GM12878 (cell line): ENCODE data around the gene SBNO1. TPM values are rescaled to one million over a fixed set of nuclear protein-coding genes. Genes with fewer than 3 reads are reported as not detected.

ENCODE experiments used
- ATAC-seq: fragments of 200-7000 bp; cut with Tn5 transposase; 3 replicates; pipeline ENCODE4 v1.9.1; 2020; ENCODE audit warnings: mild to moderate bottlenecking, moderate library complexity
- BruUV-seq: library from RNA; stranded (reverse); fragments of 400-500 nt; replicated peaks from 2 replicates; lab custom pipeline; 2021; lab: Mats Ljungman, UMichigan
- CTCF ChIA-PET: fragments of 300-600 bp; sonication (Branson Sonifier 250); formaldehyde crosslinking; extraction: SDS; loops from one replicate; lab custom pipeline; 2021; ENCODE audit warnings: inconsistent platforms; lab: Yijun Ruan, JAX
- POLR2A ChIA-PET: fragments of 350-600 bp; formaldehyde crosslinking; extraction: SDS; loops from one replicate; lab custom pipeline; 2021; ENCODE audit warnings: inconsistent platforms; lab: Charles Lee
- RAD21 ChIA-PET: fragments of 300-600 bp; sonication (Branson Sonifier 250); formaldehyde crosslinking; loops from one replicate; lab custom pipeline; 2023; ENCODE audit warnings: antibody characterized with exemption; ENCODE audit not compliant: unreplicated experiment; lab: Charles Lee
- SMC1A ChIA-PET: fragments of 300-600 bp; sonication (Branson Sonifier 250); formaldehyde crosslinking; loops from one replicate; lab custom pipeline; 2023; ENCODE audit not compliant: unreplicated experiment, uncharacterized antibody; lab: Charles Lee
- DNase-seq: peaks from one replicate; pipeline ENCODE4 v3.0.0-alpha.2; 2011; ENCODE audit warnings: low read depth, low spot score
- FAIRE-seq: peaks from 3 replicates; lab custom pipeline; 2011; peaks lifted over from hg19 to GRCh38; lab: Jason Lieb, UNC
- H2AFZ ChIP-seq: 2 replicates; pipeline ENCODE4 v1.6.0; 2011; ENCODE audit warnings: low read depth, low read length, control low read depth; ENCODE audit not compliant: control insufficient read depth
- H3K27ac ChIP-seq: 2 replicates; pipeline ENCODE4 v1.5.1; 2011; ENCODE audit warnings: control low read depth; ENCODE audit not compliant: control insufficient read depth, insufficient read depth
- H3K27me3 ChIP-seq, 2 experiments: replicated peaks in 1 of 2; 2 replicates each; pipeline versions ENCODE4 v1.6.0 to v1.6.1; 2011; ENCODE audit warnings: low read length in 1 of 2; ENCODE audit not compliant: control insufficient read depth in 2 of 2, insufficient read depth in 2 of 2
- H3K36me3 ChIP-seq, 2 experiments: 2 replicates each; pipeline ENCODE4 v1.5.1; 2011; ENCODE audit warnings: low read length in 1 of 2; ENCODE audit not compliant: control insufficient read depth in 2 of 2, insufficient read depth in 2 of 2
- H3K4me1 ChIP-seq: 2 replicates; pipeline ENCODE4 v1.6.1; 2011; ENCODE audit warnings: mild to moderate bottlenecking, low read length, moderate library complexity, mixed read lengths; ENCODE audit not compliant: control insufficient read depth, insufficient read depth
- H3K4me2 ChIP-seq: 2 replicates; pipeline ENCODE4 v1.6.0; 2011; ENCODE audit warnings: control low read depth; ENCODE audit not compliant: control insufficient read depth, insufficient read depth
- H3K4me3 ChIP-seq: fragments of 200-600 bp; sonication (generic); 2 replicates; pipeline ENCODE4 v1.5.1; 2016
- H3K79me2 ChIP-seq: 2 replicates; pipeline ENCODE4 v1.6.0; 2011; ENCODE audit warnings: low read length; ENCODE audit not compliant: control insufficient read depth, insufficient read depth
- H3K9ac ChIP-seq: 2 replicates; pipeline ENCODE4 v1.8.0; 2011; ENCODE audit warnings: low read length, control low read depth, mixed read lengths; ENCODE audit not compliant: control insufficient read depth, insufficient read depth
- H3K9me3 ChIP-seq: replicated peaks from 3 replicates; pipeline ENCODE4 v1.5.1; 2011; ENCODE audit warnings: mild to moderate bottlenecking, low read length; ENCODE audit not compliant: control insufficient read depth, insufficient read depth
- H4K20me1 ChIP-seq: 2 replicates; pipeline ENCODE4 v1.6.0; 2011; ENCODE audit not compliant: control insufficient read depth, insufficient read depth
- BRCA1 ChIP-seq: IDR thresholded peaks from 2 replicates; pipeline ENCODE4 v1.6.1; 2011; ENCODE audit warnings: low read depth, low read length, improper control_type of control experiment
- DPF2 ChIP-seq: fragments of 450-650 bp; IDR thresholded peaks from 2 replicates; pipeline ENCODE4 v1.6.1; 2017; ENCODE audit warnings: mild to moderate bottlenecking
- EP300 ChIP-seq, 2 experiments: fragments of 150-350 bp in 1 of 2; IDR thresholded peaks; 2 replicates each; pipeline ENCODE4 v1.6.1; 2011 to 2012; ENCODE audit warnings: low read depth in 2 of 2, low read length in 2 of 2, borderline replicate concordance in 1 of 2, improper control_type of control experiment in 1 of 2, inconsistent platforms in 1 of 2; ENCODE audit not compliant: control insufficient read depth in 1 of 2
- FOS ChIP-seq: IDR thresholded peaks from 3 replicates; pipeline ENCODE4 v1.6.1; 2011; ENCODE audit warnings: borderline replicate concordance; ENCODE audit not compliant: insufficient read length; ENCODE audit errors: extremely low read depth
- IKZF1 ChIP-seq: fragments of 450-650 bp; conservative IDR thresholded peaks from 2 replicates; pipeline ENCODE4 v1.6.1; 2017; ENCODE audit warnings: antibody characterized with exemption, mild to moderate bottlenecking
- JUND ChIP-seq: IDR thresholded peaks from 2 replicates; pipeline ENCODE4 v1.6.1; 2012; ENCODE audit warnings: low read depth, mild to moderate bottlenecking, low read length, improper control_type of control experiment, moderate library complexity
- RB1 ChIP-seq: fragments of 450-650 bp; formaldehyde crosslinking; IDR thresholded peaks from 2 replicates; pipeline ENCODE4 v1.6.1; 2017; ENCODE audit warnings: mild to moderate bottlenecking, borderline replicate concordance
- SIN3A ChIP-seq: IDR thresholded peaks from 2 replicates; pipeline ENCODE4 v1.6.1; 2012; ENCODE audit warnings: low read depth, low read length, improper control_type of control experiment
- SMC3 ChIP-seq: IDR thresholded peaks from 2 replicates; pipeline ENCODE4 v1.6.1; 2011; ENCODE audit warnings: low read length, improper control_type of control experiment, borderline replicate concordance
- SUZ12 ChIP-seq: fragments of 200-600 bp; sonication (generic); IDR thresholded peaks from one replicate; pipeline ENCODE4 v1.6.1; 2018; ENCODE audit warnings: antibody characterized with exemption, mild to moderate bottlenecking; ENCODE audit not compliant: unreplicated experiment
- WGBS: methylation state at CpG from one replicate; pipeline ENCODE4 v1.1.6; 2016; ENCODE audit warnings: low lambda C conversion rate; ENCODE audit not compliant: insufficient replicate concordance, insufficient coverage; ENCODE audit errors: missing lambda C conversion rate; 5-methylcytosine and 5-hydroxymethylcytosine counted together
- in situ Hi-C: fragments of 300-500 bp; cut with MboI; formaldehyde crosslinking; loops from 9 replicates; pipeline ENCODE4 v1.14.3; 2018; ENCODE audit warnings: mixed read lengths
- intact Hi-C: fragments of 100-400 bp; cut with micrococcal nuclease; formaldehyde crosslinking; loops from one replicate; pipeline ENCODE4 v1.14.2; 2022; ENCODE audit not compliant: unreplicated experiment
- polyA plus RNA-seq, 11 experiments: library from polyadenylated mRNA; depleted of rRNA in 4 of 11; unstranded in 6 of 11; stranded (reverse) in 5 of 11; fragments of >200 nt; fragmentation: Nextera tagmentation in 4 of 11; fragmentation: Illumina TruSeq in 1 of 11; extraction: Ambion mirVana in 4 of 11; extraction: Trizol in 1 of 11; gene quantifications; 1 replicate in 1 of 11; 2 replicates in 10 of 11; pipeline versions ENCODE4 v1.2.1 to v1.2.3, GENCODE V29; 2011 to 2016; ENCODE audit warnings: inconsistent platforms in 2 of 11, missing spikeins in 2 of 11, low read depth in 1 of 11
- total RNA-seq, 4 experiments: library from RNA; depleted of rRNA in 3 of 4; stranded (reverse); fragments of >200 nt in 3 of 4; fragmentation: Illumina TruSeq in 1 of 4; extraction: Trizol in 1 of 4; gene quantifications; 2 replicates each; pipeline versions ENCODE4 v1.2.1 to v1.2.3, GENCODE V29; 2013 to 2021
- TF ChIP-seq, protein P1 (sequence below): IDR thresholded peaks from 2 replicates; pipeline ENCODE4 v1.6.1; 2012; ENCODE audit warnings: improper control_type of control experiment, low read depth, low read length; ENCODE audit not compliant: insufficient replicate concordance

The SBNO1 gene
- total and polyA plus RNA-seq, 10 of the 15 experiments (the other 5 are each of a cell fraction or from before 2014, with no cell fraction given), result 7.5 to 39.7 (median 20.9) TPM

- no peak overlapping the region for H2AFZ ChIP-seq
- H3K9me3 ChIP-seq, result no peaks in the 10 kb centered on the region
- H3K36me3 ChIP-seq, result peaks cover 4 to 31% of the 10 kb centered on the region in 2 experiments
- CTCF ChIA-PET, result no interaction called here
- H3K4me2 ChIP-seq, result no peak overlapping the region
- in situ Hi-C loops (no loop called here), intact Hi-C loops (no loop called here)
- no peak overlapping the region for H3K4me3 ChIP-seq
- H3K27ac ChIP-seq, result no peak overlapping the region
- FAIRE-seq (no peak), DNase-seq (no peak), ATAC-seq (no peak)
- WGBS, result 95% methylated on average over 9 of the region's 9 CpGs
- RAD21 ChIA-PET, result no interaction called here
- SMC1A ChIA-PET, result interaction anchor here (1.0 to 1.3 kb wide), 2 partner anchors 15 to 289 kb away, joined by 3 to 4 read pairs; no protein-coding TSS in a partner anchor
- TF ChIP-seq SMC3 (no peak), FOS (no peak)
- H3K9ac ChIP-seq, result no peak overlapping the region
- H4K20me1 ChIP-seq, result no peaks in the 10 kb centered on the region
- no TSS peak for BruUV-seq
- POLR2A ChIA-PET, result interaction anchor here (0.8 kb wide), 1 partner anchor 38 kb away, joined by 3 read pairs; no protein-coding TSS in a partner anchor
- no peaks in the 10 kb centered on the region for H3K27me3 ChIP-seq
- H3K4me1 ChIP-seq, result no peaks in the 10 kb centered on the region
- H3K79me2 ChIP-seq, result no peaks in the 10 kb centered on the region
Observed at GRCh38 chr12:123293178-123293760, 71.4 kb downstream of the SBNO1 start.

DNA sequence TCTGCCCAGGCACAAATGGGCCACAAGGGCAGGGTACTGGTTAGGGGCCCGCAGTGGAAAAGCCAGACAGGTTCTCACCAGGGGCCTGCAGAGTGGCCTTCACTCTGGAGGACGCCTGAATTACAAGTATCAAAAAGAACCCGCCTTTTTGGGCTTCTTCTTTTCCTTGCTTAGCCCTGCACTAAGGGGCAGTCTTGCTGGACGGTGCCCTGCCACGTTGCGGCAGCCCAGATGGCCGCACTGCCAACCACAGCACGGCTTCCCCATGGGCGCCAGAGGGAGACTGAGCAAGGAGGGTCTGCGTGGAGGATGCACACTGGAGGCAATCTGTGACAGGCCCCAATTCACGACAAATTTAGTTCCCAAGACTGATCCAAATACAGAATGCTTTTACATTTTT lies 74.7 kb downstream of the SBNO1 start:
- intact Hi-C loops (no loop called here), in situ Hi-C loops (no loop called here)
- no peaks in the 10 kb centered on the region for H3K9me3 ChIP-seq
- H3K4me1 ChIP-seq, result no peaks in the 10 kb centered on the region
- no peak for DNase-seq
- RAD21 ChIA-PET, result no interaction called here
- no peak overlapping the region for H3K9ac ChIP-seq
- H3K4me2 ChIP-seq, result no peak overlapping the region
- POLR2A ChIA-PET, result no interaction called here
- no peak for FAIRE-seq
- H3K27ac ChIP-seq, result no peak overlapping the region
- WGBS, result 85% methylated on average over 11 of the region's 11 CpGs
- H3K79me2 ChIP-seq, result no peaks in the 10 kb centered on the region
- no peaks in the 10 kb centered on the region for H4K20me1 ChIP-seq
- H2AFZ ChIP-seq, result no peak overlapping the region
- peaks cover 0 to 23% of the 10 kb centered on the region in 2 experiments; a peak in 3 of 4 replicates for H3K36me3 ChIP-seq
- no peak for ATAC-seq
- H3K27me3 ChIP-seq, result no peaks in the 10 kb centered on the region
- SMC1A ChIA-PET, result no interaction called here
- CTCF ChIA-PET, result no interaction called here
- BruUV-seq, result no TSS peak
- H3K4me3 ChIP-seq, result no peak overlapping the region
- TF ChIP-seq EP300 (IDR thresholded peaks at IDR 0.05; ENCODE audit: borderline replicate concordance in 1 of 2, control insufficient read depth in 1 of 2, low read depth in 2 of 2, low read length in 2 of 2) (no peak), IKZF1 (no peak), SIN3A (no peak), SUZ12 (no peak), JUND (no peak), RB1 (no peak), DPF2 (no peak), BRCA1 (no peak)
- TF ChIP-seq, protein P1, sequence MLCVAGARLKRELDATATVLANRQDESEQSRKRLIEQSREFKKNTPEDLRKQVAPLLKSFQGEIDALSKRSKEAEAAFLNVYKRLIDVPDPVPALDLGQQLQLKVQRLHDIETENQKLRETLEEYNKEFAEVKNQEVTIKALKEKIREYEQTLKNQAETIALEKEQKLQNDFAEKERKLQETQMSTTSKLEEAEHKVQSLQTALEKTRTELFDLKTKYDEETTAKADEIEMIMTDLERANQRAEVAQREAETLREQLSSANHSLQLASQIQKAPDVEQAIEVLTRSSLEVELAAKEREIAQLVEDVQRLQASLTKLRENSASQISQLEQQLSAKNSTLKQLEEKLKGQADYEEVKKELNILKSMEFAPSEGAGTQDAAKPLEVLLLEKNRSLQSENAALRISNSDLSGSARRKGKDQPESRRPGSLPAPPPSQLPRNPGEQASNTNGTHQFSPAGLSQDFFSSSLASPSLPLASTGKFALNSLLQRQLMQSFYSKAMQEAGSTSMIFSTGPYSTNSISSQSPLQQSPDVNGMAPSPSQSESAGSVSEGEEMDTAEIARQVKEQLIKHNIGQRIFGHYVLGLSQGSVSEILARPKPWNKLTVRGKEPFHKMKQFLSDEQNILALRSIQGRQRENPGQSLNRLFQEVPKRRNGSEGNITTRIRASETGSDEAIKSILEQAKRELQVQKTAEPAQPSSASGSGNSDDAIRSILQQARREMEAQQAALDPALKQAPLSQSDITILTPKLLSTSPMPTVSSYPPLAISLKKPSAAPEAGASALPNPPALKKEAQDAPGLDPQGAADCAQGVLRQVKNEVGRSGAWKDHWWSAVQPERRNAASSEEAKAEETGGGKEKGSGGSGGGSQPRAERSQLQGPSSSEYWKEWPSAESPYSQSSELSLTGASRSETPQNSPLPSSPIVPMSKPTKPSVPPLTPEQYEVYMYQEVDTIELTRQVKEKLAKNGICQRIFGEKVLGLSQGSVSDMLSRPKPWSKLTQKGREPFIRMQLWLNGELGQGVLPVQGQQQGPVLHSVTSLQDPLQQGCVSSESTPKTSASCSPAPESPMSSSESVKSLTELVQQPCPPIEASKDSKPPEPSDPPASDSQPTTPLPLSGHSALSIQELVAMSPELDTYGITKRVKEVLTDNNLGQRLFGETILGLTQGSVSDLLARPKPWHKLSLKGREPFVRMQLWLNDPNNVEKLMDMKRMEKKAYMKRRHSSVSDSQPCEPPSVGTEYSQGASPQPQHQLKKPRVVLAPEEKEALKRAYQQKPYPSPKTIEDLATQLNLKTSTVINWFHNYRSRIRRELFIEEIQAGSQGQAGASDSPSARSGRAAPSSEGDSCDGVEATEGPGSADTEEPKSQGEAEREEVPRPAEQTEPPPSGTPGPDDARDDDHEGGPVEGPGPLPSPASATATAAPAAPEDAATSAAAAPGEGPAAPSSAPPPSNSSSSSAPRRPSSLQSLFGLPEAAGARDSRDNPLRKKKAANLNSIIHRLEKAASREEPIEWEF, result no peak
